NCI-H1092 (cell line): ENCODE results near the gene FGF16.
A peak's percentile ranks its signal among the peaks of the same experiment; 100 is the strongest.
"Not testable (repeated sequence)": the region's sequence is repeated elsewhere in the genome, so short reads cannot be mapped to it uniquely, and the experiment has no call there.

Experiments used
- DNase-seq: peaks from one replicate; lab custom pipeline; 2025; lab: John Stamatoyannopoulos, UW

The FGF16 gene

GRCh38 chrX:77446908-77447652 is at the start of gene FGF16:
Gene FGF16, plus strand, starts transcription at chrX:77447389. Its CDS starts 286 bp downstream, at chrX:77447675.
- DNase-seq: no peak

- no peak for DNase-seq
Measured at GRCh38 chrX:77398330-77398954, 48.7 kb upstream of the FGF16 start.

GRCh38 chrX:77404419-77404818 is 42.8 kb upstream of the FGF16 start:
- DNase-seq: no peak

- not testable (repeated sequence) for DNase-seq
Measured at GRCh38 chrX:77407821-77408220, 39.4 kb upstream of the FGF16 start.

- no peak for DNase-seq
Measured at GRCh38 chrX:77412631-77413030, 34.6 kb upstream of the FGF16 start.

- no peak for DNase-seq
Measured at GRCh38 chrX:77415161-77415560, 32.0 kb upstream of the FGF16 start.

GRCh38 chrX:77415882-77416281 is 31.3 kb upstream of the FGF16 start:
- DNase-seq: no peak

- DNase-seq: no peak
Measured at GRCh38 chrX:77422891-77423648, 24.1 kb upstream of the FGF16 start.

GRCh38 chrX:77426811-77427210 is 20.4 kb upstream of the FGF16 start:
- DNase-seq: no peak

GRCh38 chrX:77427611-77428010 is 19.6 kb upstream of the FGF16 start:
- DNase-seq: no peak

- no peak for DNase-seq
Measured at GRCh38 chrX:77428551-77428950, 18.6 kb upstream of the FGF16 start.

- DNase-seq: no peak
Measured at GRCh38 chrX:77431227-77431626, 16.0 kb upstream of the FGF16 start.

- no peak for DNase-seq
Measured at GRCh38 chrX:77433001-77433400, 14.2 kb upstream of the FGF16 start.

GRCh38 chrX:77434962-77435361 is 12.2 kb upstream of the FGF16 start:
- no peak for DNase-seq

GRCh38 chrX:77436271-77436670 is 10.9 kb upstream of the FGF16 start:
- DNase-seq: no peak

GRCh38 chrX:77436682-77437081 is 10.5 kb upstream of the FGF16 start:
- no peak for DNase-seq

GRCh38 chrX:77440330-77440729 is 6.9 kb upstream of the FGF16 start:
- no peak for DNase-seq

- no peak for DNase-seq
Measured at GRCh38 chrX:77441033-77441432, 6.2 kb upstream of the FGF16 start.

GRCh38 chrX:77441479-77441878 is 5.7 kb upstream of the FGF16 start:
- no peak for DNase-seq

- no peak for DNase-seq
Measured at GRCh38 chrX:77442728-77443127, 4.5 kb upstream of the FGF16 start.

GRCh38 chrX:77444075-77444474 is 3.1 kb upstream of the FGF16 start:
- no peak for DNase-seq

GRCh38 chrX:77444545-77444944 is 2.6 kb upstream of the FGF16 start:
- DNase-seq: no peak

- DNase-seq: peak; percentile 22
Measured at GRCh38 chrX:77446029-77446585, 1.1 kb upstream of the FGF16 start.
